ENCODE data around the gene ATP5PD. TPM values are rescaled to one million over a fixed set of nuclear protein-coding genes. Genes with fewer than 3 reads are reported as not detected.
A peak's percentile ranks its signal among the peaks of the same experiment; 100 is the strongest.

Gene ATP5PD
- total and polyA plus RNA-seq, 2 of the 13 experiments (the other 11 are each of a cell fraction or from before 2014, with no cell fraction given), result 158 to 428 TPM

DNA sequence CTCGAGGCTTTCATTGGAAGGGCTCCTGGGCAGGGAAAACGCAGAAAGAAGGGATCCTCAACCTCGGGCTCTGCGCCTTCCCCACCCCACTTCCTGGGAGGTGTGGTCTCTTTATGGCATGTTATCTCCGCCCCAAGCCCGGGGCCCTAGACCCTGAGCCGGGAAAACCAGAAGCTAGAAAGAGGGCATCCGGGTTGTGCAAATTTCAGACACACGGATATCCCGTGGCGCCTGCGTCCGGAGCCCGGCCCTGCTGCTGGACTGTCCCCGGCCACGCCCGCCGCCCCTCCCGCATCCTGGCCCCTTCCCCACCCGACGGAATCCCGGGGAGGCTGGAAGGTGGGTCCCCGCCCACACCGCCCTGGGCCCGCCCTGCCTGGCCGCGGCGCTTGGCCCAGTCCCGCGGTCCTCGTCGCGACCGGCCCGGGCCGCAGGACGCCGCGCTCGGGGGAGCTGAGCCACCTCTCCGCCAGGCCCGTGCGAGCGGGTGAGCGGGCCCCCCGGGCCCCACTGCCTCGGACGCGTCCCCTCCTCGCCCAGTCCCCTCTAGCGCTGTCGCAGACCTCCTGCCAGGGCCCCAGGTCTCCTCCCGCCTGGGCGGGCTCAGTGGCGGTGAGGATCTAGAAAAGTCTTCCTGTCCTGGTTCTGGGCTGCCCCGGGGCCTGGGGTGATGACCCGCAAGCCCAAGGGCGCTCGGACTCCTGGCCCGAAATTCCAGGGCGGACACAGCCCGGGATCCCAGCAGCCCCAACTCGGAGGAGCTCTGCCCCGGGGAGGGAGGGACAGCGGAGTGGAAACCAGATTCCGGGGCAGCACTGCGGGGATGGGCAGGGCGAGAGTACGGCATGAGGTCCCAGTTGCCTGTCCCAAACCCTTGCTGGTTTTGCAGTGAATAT, 41.0 kb upstream of the ATP5PD start, which contains the start of gene SLC16A5 (continued):
- peak; percentile 45 for TF ChIP-seq ZBTB7A (CRISPR knock-in tag; IDR thresholded peaks at IDR 0.05)
- TF ChIP-seq, protein P1, sequence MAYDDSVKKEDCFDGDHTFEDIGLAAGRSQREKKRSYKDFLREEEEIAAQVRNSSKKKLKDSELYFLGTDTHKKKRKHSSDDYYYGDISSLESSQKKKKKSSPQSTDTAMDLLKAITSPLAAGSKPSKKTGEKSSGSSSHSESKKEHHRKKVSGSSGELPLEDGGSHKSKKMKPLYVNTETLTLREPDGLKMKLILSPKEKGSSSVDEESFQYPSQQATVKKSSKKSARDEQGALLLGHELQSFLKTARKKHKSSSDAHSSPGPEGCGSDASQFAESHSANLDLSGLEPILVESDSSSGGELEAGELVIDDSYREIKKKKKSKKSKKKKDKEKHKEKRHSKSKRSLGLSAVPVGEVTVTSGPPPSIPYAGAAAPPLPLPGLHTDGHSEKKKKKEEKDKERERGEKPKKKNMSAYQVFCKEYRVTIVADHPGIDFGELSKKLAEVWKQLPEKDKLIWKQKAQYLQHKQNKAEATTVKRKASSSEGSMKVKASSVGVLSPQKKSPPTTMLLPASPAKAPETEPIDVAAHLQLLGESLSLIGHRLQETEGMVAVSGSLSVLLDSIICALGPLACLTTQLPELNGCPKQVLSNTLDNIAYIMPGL (CRISPR knock-in tag; IDR thresholded peaks at IDR 0.05; ENCODE audit: borderline replicate concordance in 1 of 2, low read depth in 1 of 2), result no peak; a peak in 2 of 4 replicates
- no peak for TF ChIP-seq CCDC6 (CRISPR knock-in tag; IDR thresholded peaks at IDR 0.05)
- no peak for TF ChIP-seq ZNF225 (CRISPR knock-in tag; IDR thresholded peaks at IDR 0.05)
- no peak; the same call in 1 of the 2 replicates for TF ChIP-seq MZF1 (CRISPR knock-in tag; IDR thresholded peaks at IDR 0.05; ENCODE audit: borderline replicate concordance)
- no peak for TF ChIP-seq CBX2 (IDR thresholded peaks at IDR 0.05; ENCODE audit: low read depth, low read length)
- TF ChIP-seq CBX2 (CRISPR knock-in tag; IDR thresholded peaks at IDR 0.05; ENCODE audit: low read depth), result no peak
- TF ChIP-seq, protein P2, sequence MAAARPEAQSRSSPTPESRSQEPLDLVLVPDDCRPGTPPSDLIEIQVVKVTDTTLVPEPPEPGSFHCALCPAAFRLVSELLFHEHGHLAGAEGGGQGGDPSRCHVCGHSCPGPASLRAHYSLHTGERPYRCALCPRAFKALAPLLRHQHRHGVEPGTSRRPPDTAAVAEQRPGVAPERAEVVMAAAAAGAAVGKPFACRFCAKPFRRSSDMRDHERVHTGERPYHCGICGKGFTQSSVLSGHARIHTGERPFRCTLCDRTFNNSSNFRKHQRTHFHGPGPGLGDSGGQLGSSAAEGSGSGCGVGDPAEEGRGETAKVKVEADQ (CRISPR knock-in tag; IDR thresholded peaks at IDR 0.05; ENCODE audit: borderline replicate concordance), result no peak
- TF ChIP-seq ZNF331 (CRISPR knock-in tag; IDR thresholded peaks at IDR 0.05), result peak; percentile 23; the same call in 1 of the 2 replicates
- TF ChIP-seq GTF3A (CRISPR knock-in tag; conservative IDR thresholded peaks at IDR 0.05), result no peak; the same call in 1 of the 2 replicates
- TF ChIP-seq SOX5 (CRISPR knock-in tag; IDR thresholded peaks at IDR 0.05; ENCODE audit: borderline replicate concordance), result peak; percentile 48; the same call in 1 of the 2 replicates
- TF ChIP-seq, protein P3, sequence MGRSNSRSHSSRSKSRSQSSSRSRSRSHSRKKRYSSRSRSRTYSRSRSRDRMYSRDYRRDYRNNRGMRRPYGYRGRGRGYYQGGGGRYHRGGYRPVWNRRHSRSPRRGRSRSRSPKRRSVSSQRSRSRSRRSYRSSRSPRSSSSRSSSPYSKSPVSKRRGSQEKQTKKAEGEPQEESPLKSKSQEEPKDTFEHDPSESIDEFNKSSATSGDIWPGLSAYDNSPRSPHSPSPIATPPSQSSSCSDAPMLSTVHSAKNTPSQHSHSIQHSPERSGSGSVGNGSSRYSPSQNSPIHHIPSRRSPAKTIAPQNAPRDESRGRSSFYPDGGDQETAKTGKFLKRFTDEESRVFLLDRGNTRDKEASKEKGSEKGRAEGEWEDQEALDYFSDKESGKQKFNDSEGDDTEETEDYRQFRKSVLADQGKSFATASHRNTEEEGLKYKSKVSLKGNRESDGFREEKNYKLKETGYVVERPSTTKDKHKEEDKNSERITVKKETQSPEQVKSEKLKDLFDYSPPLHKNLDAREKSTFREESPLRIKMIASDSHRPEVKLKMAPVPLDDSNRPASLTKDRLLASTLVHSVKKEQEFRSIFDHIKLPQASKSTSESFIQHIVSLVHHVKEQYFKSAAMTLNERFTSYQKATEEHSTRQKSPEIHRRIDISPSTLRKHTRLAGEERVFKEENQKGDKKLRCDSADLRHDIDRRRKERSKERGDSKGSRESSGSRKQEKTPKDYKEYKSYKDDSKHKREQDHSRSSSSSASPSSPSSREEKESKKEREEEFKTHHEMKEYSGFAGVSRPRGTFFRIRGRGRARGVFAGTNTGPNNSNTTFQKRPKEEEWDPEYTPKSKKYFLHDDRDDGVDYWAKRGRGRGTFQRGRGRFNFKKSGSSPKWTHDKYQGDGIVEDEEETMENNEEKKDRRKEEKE (IDR thresholded peaks at IDR 0.05), result no peak
- TF ChIP-seq, protein P4, sequence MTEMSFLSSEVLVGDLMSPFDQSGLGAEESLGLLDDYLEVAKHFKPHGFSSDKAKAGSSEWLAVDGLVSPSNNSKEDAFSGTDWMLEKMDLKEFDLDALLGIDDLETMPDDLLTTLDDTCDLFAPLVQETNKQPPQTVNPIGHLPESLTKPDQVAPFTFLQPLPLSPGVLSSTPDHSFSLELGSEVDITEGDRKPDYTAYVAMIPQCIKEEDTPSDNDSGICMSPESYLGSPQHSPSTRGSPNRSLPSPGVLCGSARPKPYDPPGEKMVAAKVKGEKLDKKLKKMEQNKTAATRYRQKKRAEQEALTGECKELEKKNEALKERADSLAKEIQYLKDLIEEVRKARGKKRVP (CRISPR knock-in tag; IDR thresholded peaks at IDR 0.05), result no peak
- no peak for TF ChIP-seq SETDB1 (CRISPR knock-in tag; IDR thresholded peaks at IDR 0.05; ENCODE audit: borderline replicate concordance)
- no peak; the same call in 1 of the 2 replicates for TF ChIP-seq ZNF746 (CRISPR knock-in tag; IDR thresholded peaks at IDR 0.05)
- TF ChIP-seq SOX6 (IDR thresholded peaks at IDR 0.05), result no peak
- no peak for TF ChIP-seq SOX6 (CRISPR knock-in tag; IDR thresholded peaks at IDR 0.05)
- TF ChIP-seq U2AF1 (optimal IDR thresholded peaks at IDR 0.05; ENCODE audit: low read depth, low read length), result no peak
